B cell (primary cell): ENCODE results near the gene CCNF. TPM values are rescaled to one million over a fixed set of nuclear protein-coding genes. Genes with fewer than 3 reads are reported as not detected.

Experiments
- ATAC-seq: fragments of 200-7000 bp; cut with Tn5 transposase; one replicate; pipeline ENCODE4 v1.10.0; 2021; ENCODE audit warnings: low read depth, mild to moderate bottlenecking, moderate number of reproducible peaks, moderate library complexity
- CTCF ChIA-PET: fragments of 350-600 bp; sonication (Branson Sonifier 250); formaldehyde crosslinking; loops from one replicate; lab custom pipeline; 2021; ENCODE audit warnings: antibody characterized with exemption, inconsistent platforms; lab: Charles Lee
- POLR2A ChIA-PET: fragments of 350-600 bp; sonication (Branson Sonifier 250); formaldehyde crosslinking; loops from one replicate; lab custom pipeline; 2021; ENCODE audit warnings: antibody characterized with exemption; lab: Charles Lee
- DNase-seq: peaks from one replicate; pipeline ENCODE4 v3.0.0; 2013
- H2AFZ ChIP-seq: 2 replicates; pipeline ENCODE4 v1.6.1; 2012; ENCODE audit warnings: mild to moderate bottlenecking, low read depth, low read length; ENCODE audit not compliant: insufficient read depth, poor library complexity, severe bottlenecking
- H3K27ac ChIP-seq, 2 donors: 1 replicate in 1 of 2; 2 replicates in 1 of 2; pipeline ENCODE4 v1.5.1; 2012 to 2013; ENCODE audit warnings: low read length in 2 of 2, mild to moderate bottlenecking in 2 of 2, moderate library complexity in 1 of 2
- H3K27me3 ChIP-seq, 4 experiments: fragments of 200-600 bp in 1 of 4; sonication (generic) in 1 of 4; replicated peaks in 1 of 4; 1 replicate in 2 of 4; 2 replicates in 2 of 4; pipeline versions ENCODE4 v1.6.1 to v1.7.0; 2013 to 2016; ENCODE audit warnings: low read length in 3 of 4, mild to moderate bottlenecking in 2 of 4, mixed read lengths in 1 of 4, moderate library complexity in 1 of 4; ENCODE audit not compliant: insufficient read depth in 4 of 4, control insufficient read depth in 3 of 4; ENCODE audit errors: control extremely low read depth in 1 of 4
- H3K36me3 ChIP-seq, 2 experiments: replicated peaks in 1 of 2; 1 replicate in 1 of 2; 2 replicates in 1 of 2; pipeline versions ENCODE4 v1.6.1 to v1.7.1; 2013; ENCODE audit warnings: low read length in 1 of 2; ENCODE audit not compliant: insufficient read depth in 2 of 2, control insufficient read depth in 1 of 2; ENCODE audit errors: control extremely low read depth in 1 of 2, extremely low read depth in 1 of 2
- H3K4me1 ChIP-seq, 2 donors: fragments of 200-600 bp in 1 of 2; sonication (generic) in 1 of 2; 1 replicate in 1 of 2; 2 replicates in 1 of 2; pipeline versions ENCODE4 v1.5.1 to v1.6.1; 2013 to 2017; ENCODE audit warnings: low read length in 2 of 2; ENCODE audit not compliant: control insufficient read depth in 2 of 2, insufficient read depth in 2 of 2
- H3K4me2 ChIP-seq: replicated peaks from 2 replicates; pipeline ENCODE3; 2012; ENCODE audit warnings: mild to moderate bottlenecking, low read depth, low read length; ENCODE audit not compliant: poor library complexity, severe bottlenecking
- H3K4me3 ChIP-seq, 5 experiments: fragments of 200-600 bp in 1 of 5; sonication (generic) in 1 of 5; 1 replicate in 3 of 5; 2 replicates in 2 of 5; pipeline versions ENCODE4 v1.5.1 to v1.7.0; 2011 to 2016; ENCODE audit warnings: low read length in 4 of 5, mild to moderate bottlenecking in 4 of 5, low read depth in 2 of 5, control low read depth in 1 of 5, moderate library complexity in 1 of 5; ENCODE audit not compliant: insufficient read depth in 1 of 5; ENCODE audit errors: control extremely low read depth in 1 of 5, extremely low read depth in 1 of 5
- H3K79me2 ChIP-seq: fragments of 200-600 bp; sonication (generic); one replicate; pipeline ENCODE4 v1.6.0; 2016; ENCODE audit warnings: low read length; ENCODE audit not compliant: control insufficient read depth, insufficient read depth
- H3K9ac ChIP-seq: fragments of 200-600 bp; sonication (generic); 2 replicates; pipeline ENCODE4 v1.6.1; 2017; ENCODE audit warnings: mild to moderate bottlenecking, low read length, moderate library complexity
- H3K9me3 ChIP-seq, 3 donors: one replicate each; pipeline versions ENCODE4 v1.6.1 to v1.7.1; 2013; ENCODE audit warnings: low read length in 2 of 3; ENCODE audit not compliant: control insufficient read depth in 2 of 3, insufficient read depth in 1 of 3; ENCODE audit errors: control extremely low read depth in 1 of 3
- H4K20me1 ChIP-seq: 2 replicates; pipeline ENCODE4 v1.6.0; 2012; ENCODE audit warnings: mild to moderate bottlenecking, low read length; ENCODE audit not compliant: insufficient read depth, control insufficient read depth, poor library complexity, severe bottlenecking
- H3K27ac Mint-ChIP-seq: one replicate; pipeline ENCODE4 v1.8.0; 2021; ENCODE audit warnings: mixed read lengths
- H3K27me3 Mint-ChIP-seq: one replicate; pipeline ENCODE4 v1.8.0; 2021; ENCODE audit warnings: mixed read lengths
- H3K4me1 Mint-ChIP-seq: one replicate; pipeline ENCODE4 v1.8.0; 2021; ENCODE audit warnings: mixed read lengths
- H3K4me3 Mint-ChIP-seq: one replicate; pipeline ENCODE4 v1.8.0; 2021; ENCODE audit warnings: mixed read lengths
- H3K9me3 Mint-ChIP-seq: one replicate; pipeline ENCODE4 v1.8.0; 2022; ENCODE audit warnings: mixed read lengths; ENCODE audit not compliant: insufficient read depth
- EZH2 ChIP-seq: IDR thresholded peaks from 2 replicates; pipeline ENCODE4 v1.6.1; 2012; ENCODE audit warnings: borderline replicate concordance, low read depth, mild to moderate bottlenecking, moderate library complexity, low read length; ENCODE audit not compliant: insufficient read depth, poor library complexity, severe bottlenecking
- WGBS: methylation state at CpG from one replicate; pipeline ENCODE4 v1.1.5; 2013; ENCODE audit warnings: missing lambda C conversion rate; ENCODE audit not compliant: insufficient coverage; 5-methylcytosine and 5-hydroxymethylcytosine counted together
- intact Hi-C: fragments of 100-400 bp; cut with micrococcal nuclease; formaldehyde crosslinking; loops from one replicate; pipeline ENCODE4 v1.10.0; 2022
- polyA plus RNA-seq: library from polyadenylated mRNA; depleted of rRNA; stranded (reverse); fragments of >200 nt; gene quantifications from 2 replicates; pipeline ENCODE4 v1.2.3, GENCODE V29; 2012
- total RNA-seq, 2 donors: library from RNA; stranded (reverse); fragments of 120-200 nt in 1 of 2; gene quantifications; 1 replicate in 1 of 2; 2 replicates in 1 of 2; pipeline versions ENCODE4 v1.2.3 to v1.2.4, GENCODE V29; 2013 to 2022
- TF ChIP-seq, protein P1 (sequence below): fragments of 200-600 bp; IDR thresholded peaks from one replicate; pipeline ENCODE4 v1.8.0; 2022; ENCODE audit warnings: antibody characterized with exemption, mild to moderate bottlenecking

Gene CCNF
- total and polyA plus RNA-seq, 2 donors (not counting 1 experiment from before 2014, with no cell fraction given): 3.2 to 5.3 TPM

DNA sequence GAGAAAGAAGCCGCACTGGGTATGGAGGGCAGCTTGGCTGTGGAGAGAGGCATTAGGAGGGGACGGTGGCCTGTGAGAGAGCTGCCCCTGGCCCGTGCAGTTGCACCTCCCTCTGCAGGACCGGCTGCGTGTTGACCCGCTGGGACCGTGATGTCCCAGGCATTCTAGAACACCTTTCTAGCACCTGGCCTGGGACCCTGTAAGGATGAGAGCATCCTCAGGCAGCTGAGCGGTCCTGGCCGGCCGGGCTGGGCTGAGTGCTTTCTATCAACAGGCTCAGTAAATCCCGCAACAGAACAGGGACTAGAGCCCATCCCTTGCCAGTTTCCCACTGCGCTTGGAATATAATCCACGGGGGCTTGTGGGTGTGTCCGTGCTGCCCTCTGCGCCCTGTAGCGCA lies 60.3 kb downstream of the CCNF start:
- H3K27ac ChIP-seq: no peak overlapping the region
- H3K36me3 ChIP-seq: peaks cover 0 to 3% of the 10 kb centered on the region in 2 experiments
- no peak overlapping the region for H3K9ac ChIP-seq
- H3K27me3 ChIP-seq: no peaks in the 10 kb centered on the region
- no peak overlapping the region for H2AFZ ChIP-seq
- intact Hi-C loops: no loop called here
- H3K79me2 ChIP-seq: peaks cover 49% of the 10 kb centered on the region
- no peak overlapping the region for H3K4me3 Mint-ChIP-seq
- H3K9me3 ChIP-seq: no peaks in the 10 kb centered on the region
- DNase-seq (no peak), ATAC-seq (no peak)
- no peaks in the 10 kb centered on the region for H4K20me1 ChIP-seq
- no peaks in the 10 kb centered on the region for H3K27me3 Mint-ChIP-seq
- no peaks in the 10 kb centered on the region for H3K9me3 Mint-ChIP-seq
- no peak overlapping the region for H3K27ac Mint-ChIP-seq
- H3K4me1 ChIP-seq: peaks cover 24 to 26% of the 10 kb centered on the region in 2 donors
- peaks cover 19% of the 10 kb centered on the region for H3K4me1 Mint-ChIP-seq
- no peak overlapping the region for H3K4me2 ChIP-seq
- TF ChIP-seq, protein P1, sequence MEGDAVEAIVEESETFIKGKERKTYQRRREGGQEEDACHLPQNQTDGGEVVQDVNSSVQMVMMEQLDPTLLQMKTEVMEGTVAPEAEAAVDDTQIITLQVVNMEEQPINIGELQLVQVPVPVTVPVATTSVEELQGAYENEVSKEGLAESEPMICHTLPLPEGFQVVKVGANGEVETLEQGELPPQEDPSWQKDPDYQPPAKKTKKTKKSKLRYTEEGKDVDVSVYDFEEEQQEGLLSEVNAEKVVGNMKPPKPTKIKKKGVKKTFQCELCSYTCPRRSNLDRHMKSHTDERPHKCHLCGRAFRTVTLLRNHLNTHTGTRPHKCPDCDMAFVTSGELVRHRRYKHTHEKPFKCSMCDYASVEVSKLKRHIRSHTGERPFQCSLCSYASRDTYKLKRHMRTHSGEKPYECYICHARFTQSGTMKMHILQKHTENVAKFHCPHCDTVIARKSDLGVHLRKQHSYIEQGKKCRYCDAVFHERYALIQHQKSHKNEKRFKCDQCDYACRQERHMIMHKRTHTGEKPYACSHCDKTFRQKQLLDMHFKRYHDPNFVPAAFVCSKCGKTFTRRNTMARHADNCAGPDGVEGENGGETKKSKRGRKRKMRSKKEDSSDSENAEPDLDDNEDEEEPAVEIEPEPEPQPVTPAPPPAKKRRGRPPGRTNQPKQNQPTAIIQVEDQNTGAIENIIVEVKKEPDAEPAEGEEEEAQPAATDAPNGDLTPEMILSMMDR: no peak
- no peak for TF ChIP-seq EZH2
- POLR2A ChIA-PET: no interaction called here
- CTCF ChIA-PET: interaction anchor here (1.3 to 4.8 kb wide), 2 partner anchors 30 to 295 kb away, joined by 3 to 28 read pairs; partner anchors contain the start of gene AMDHD2
- 97% methylated on average over 16 of the region's 16 CpGs for WGBS
- H3K4me3 ChIP-seq: no peak overlapping the region

DNA sequence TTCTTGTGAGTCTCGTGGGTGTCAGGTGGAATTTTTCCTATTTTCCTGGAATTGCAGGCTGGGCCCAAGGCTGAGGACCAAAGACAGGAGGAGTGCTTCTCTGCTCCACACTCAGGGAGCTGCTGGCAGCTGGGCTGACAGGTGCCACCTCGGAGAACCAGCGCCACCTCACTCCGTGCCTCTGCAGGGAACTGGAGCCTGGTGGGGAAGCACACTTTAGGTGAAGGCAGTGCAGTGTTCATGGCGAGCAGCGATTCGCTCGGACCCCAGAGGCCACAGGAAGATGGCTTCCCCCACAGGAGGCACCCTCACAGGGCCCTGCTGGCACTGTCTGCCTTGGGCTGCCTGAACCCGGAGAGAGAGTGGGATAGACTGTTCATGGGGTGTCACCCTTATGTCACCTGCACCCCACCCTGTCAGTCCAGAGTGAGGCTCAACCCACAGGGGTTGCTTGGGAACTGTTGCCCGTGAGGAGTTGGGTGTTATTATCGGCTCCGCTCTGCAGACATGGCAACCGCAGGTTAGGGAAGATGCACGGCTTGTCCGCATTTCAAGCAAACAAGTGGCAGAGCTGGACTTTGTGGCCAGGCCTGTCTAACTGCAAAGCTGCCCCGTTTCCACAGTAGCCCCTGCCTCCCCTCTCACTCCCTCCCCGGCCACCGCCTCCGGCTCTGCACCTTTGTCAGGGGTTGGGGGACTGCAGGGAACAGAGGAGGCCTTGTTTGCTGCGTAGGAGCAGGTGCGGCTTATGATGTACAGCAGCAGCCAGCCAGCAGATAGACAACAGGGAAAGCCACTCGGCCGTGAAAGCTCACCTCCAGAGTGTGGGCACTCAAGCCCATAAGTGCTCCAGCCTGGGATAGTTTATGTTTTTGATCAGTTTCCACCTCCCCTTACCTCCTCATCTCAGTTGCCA lies 61.2 kb downstream of the CCNF start:
- no peak for DNase-seq
- no peak overlapping the region for H3K27ac Mint-ChIP-seq
- no peaks in the 10 kb centered on the region for H3K9me3 ChIP-seq
- H3K4me3 Mint-ChIP-seq: no peak overlapping the region
- no peak for ATAC-seq
- intact Hi-C loops: no loop called here
- ChIA-PET POLR2A (no interaction called here), CTCF (interaction anchor here (0.6 kb wide), 1 partner anchor 163 kb away, joined by 6 read pairs; no protein-coding TSS in a partner anchor)
- no peak overlapping the region for H2AFZ ChIP-seq
- H3K4me2 ChIP-seq: no peak overlapping the region
- H3K36me3 ChIP-seq: peaks cover 0 to 3% of the 10 kb centered on the region in 2 experiments
- H3K4me3 ChIP-seq: no peak overlapping the region
- no peaks in the 10 kb centered on the region for H3K27me3 Mint-ChIP-seq
- H3K79me2 ChIP-seq: peaks cover 43% of the 10 kb centered on the region
- H3K9me3 Mint-ChIP-seq: no peaks in the 10 kb centered on the region
- H3K4me1 Mint-ChIP-seq: peaks cover 18% of the 10 kb centered on the region
- 98% methylated on average over 17 of the region's 23 CpGs for WGBS
- H3K9ac ChIP-seq: no peak overlapping the region
- no peaks in the 10 kb centered on the region for H3K27me3 ChIP-seq
- H4K20me1 ChIP-seq: no peaks in the 10 kb centered on the region
- TF ChIP-seq EZH2: no peak
- TF ChIP-seq, protein P1: no peak
- no peak overlapping the region for H3K27ac ChIP-seq
- H3K4me1 ChIP-seq: peaks cover 24 to 26% of the 10 kb centered on the region in 2 donors
